G401 (cell line): ENCODE data around the gene CHP2. TPM values are rescaled to one million over a fixed set of nuclear protein-coding genes. Genes with fewer than 3 reads are reported as not detected.

Experiments
- DNase-seq: peaks from one replicate; pipeline ENCODE4 v3.0.0-alpha.2; 2015; ENCODE audit warnings: low spot score
- in situ Hi-C: cut with HindIII; loops from 2 replicates; pipeline ENCODE4 v1.10.0; 2016; ENCODE audit warnings: low sequenced_read_pairs, mixed read lengths
- total RNA-seq: library from RNA; depleted of rRNA; stranded (reverse); fragments of >200 nt; shearing (Covaris generic); gene quantifications from 2 replicates; pipeline ENCODE4 v1.2.3, GENCODE V29; 2014; rRNA removed

Gene CHP2
- total RNA-seq, 1 experiment from 2014 or later, result not detected

GRCh38 chr16:23796941-23797340 lies 42.1 kb downstream of the CHP2 start:
- in situ Hi-C loops, result no loop called here
- no peak for DNase-seq

DNA sequence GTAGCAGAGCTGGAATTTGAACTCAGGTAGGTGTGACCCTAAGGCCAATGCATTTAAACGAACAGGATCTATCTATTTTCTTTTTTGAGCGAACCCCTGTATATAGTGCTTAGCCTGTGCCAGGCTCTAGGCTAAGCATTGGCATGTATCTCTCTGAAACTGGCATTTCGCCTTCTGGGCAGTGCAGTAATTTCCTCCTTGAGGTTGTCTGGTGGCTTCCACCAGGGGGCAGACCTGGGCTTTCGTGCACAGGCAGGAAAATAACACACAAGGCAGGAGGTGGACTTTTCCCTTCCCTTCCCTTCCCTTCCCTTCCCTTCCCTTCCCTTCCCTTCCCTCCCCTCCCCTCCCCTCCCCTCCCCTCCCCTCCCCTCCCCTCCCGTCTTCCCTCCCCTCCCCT lies 46.6 kb downstream of the CHP2 start:
- in situ Hi-C loops, result no loop called here
- peak; percentile 75 for DNase-seq

DNA sequence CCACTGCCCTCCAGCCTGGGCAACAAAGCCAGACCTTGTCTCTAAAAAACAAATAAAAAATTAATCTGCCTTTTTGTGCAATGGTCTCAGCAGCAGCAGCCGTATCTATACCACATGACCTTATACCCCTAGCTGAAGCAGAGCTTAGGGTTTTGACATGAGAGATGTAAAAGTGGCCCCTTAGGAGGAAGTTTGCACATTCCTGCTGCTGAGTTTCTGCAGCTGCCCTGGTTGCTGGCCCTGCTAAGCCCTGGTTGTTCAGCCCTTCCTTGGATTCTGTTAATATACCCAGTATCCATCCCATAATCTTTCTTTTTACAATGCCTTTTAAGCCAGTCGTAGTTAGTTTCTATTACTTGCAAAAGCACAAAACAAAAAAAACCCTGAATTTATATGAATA lies 48.0 kb downstream of the CHP2 start:
- in situ Hi-C loops, result no loop called here
- no peak for DNase-seq

GRCh38 chr16:23803591-23804123 lies 48.8 kb downstream of the CHP2 start:
- in situ Hi-C loops, result no loop called here
- peak; percentile 29 for DNase-seq

DNA sequence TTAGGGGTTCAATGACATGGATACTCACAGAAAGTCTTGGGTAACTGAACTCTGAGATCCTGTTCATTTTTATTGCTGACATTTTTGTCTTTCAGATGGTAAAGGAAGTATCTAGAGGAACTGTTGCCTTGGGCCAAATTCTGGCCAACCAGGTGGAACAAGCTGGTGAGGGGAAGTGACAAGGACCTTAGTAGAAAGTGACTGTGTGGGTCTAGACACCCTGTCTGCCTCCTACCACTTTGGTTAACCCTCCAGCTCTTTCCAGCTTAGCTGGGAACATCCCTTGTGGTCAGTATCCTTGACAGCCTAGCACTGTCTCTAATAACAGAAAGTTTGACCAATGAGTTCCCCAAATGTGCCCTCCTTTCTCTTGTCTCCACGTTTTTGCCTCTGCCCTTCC lies 52.2 kb downstream of the CHP2 start:
- DNase-seq, result no peak
- in situ Hi-C loops, result no loop called here

Other genes with a start within 250 kb of the CHP2 start
- gene GGA2, start 244.5 kb upstream of the CHP2 start, total RNA-seq, result 54.8 and 56.2 TPM in 2 replicates
- gene EARS2, start 197.7 kb upstream of the CHP2 start, total RNA-seq, result 34.2 and 49.8 TPM in 2 replicates
- 97.7 and 101 TPM in 2 replicates for gene UBFD1, start 197.3 kb upstream of the CHP2 start, total RNA-seq
- 117 and 147 TPM in 2 replicates for gene NDUFAB1, start 158.7 kb upstream of the CHP2 start, total RNA-seq
- gene PALB2, start 113.7 kb upstream of the CHP2 start, total RNA-seq, result 14.0 and 33.3 TPM in 2 replicates
- 69.0 and 95.5 TPM in 2 replicates for gene DCTN5, start 113.6 kb upstream of the CHP2 start, total RNA-seq
- gene PLK1, start 76.1 kb upstream of the CHP2 start, total RNA-seq, result 34.7 and 54.4 TPM in 2 replicates
- 0.37 and 3.3 TPM in 2 replicates for gene ERN2, start 41.8 kb upstream of the CHP2 start, total RNA-seq
- not detected in 2 replicates for gene PRKCB, start 81.0 kb downstream of the CHP2 start, total RNA-seq